Measurements from ENCODE around the gene CD40.

DNA sequence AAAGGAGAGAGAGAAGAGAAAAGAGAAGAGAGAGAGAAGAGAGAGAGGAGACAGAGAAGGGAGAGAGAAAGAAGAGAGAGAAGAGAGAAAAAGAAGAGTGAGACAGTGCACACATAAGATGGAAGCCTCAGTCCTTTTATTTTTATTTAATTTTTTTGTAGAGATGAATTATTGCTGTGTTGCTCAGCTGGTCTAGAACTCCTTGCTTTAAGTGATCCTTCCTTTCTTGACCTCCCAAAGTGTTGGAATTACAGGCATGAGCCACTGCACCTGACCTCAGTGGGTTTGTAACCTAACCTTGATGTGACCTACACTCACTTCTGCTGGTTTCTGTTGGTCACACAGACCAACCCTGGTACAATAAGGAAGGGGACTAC, 6.3 kb upstream of the CD40 start:
- TF ChIP-seq POLR2A (IDR thresholded peaks at IDR 0.05) = no peak
- TF ChIP-seq, protein P1, sequence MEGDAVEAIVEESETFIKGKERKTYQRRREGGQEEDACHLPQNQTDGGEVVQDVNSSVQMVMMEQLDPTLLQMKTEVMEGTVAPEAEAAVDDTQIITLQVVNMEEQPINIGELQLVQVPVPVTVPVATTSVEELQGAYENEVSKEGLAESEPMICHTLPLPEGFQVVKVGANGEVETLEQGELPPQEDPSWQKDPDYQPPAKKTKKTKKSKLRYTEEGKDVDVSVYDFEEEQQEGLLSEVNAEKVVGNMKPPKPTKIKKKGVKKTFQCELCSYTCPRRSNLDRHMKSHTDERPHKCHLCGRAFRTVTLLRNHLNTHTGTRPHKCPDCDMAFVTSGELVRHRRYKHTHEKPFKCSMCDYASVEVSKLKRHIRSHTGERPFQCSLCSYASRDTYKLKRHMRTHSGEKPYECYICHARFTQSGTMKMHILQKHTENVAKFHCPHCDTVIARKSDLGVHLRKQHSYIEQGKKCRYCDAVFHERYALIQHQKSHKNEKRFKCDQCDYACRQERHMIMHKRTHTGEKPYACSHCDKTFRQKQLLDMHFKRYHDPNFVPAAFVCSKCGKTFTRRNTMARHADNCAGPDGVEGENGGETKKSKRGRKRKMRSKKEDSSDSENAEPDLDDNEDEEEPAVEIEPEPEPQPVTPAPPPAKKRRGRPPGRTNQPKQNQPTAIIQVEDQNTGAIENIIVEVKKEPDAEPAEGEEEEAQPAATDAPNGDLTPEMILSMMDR (IDR thresholded peaks at IDR 0.05) = no peak
